HepG2 (cell line): ENCODE measurements around the gene MARCHF11. TPM values are rescaled to one million over a fixed set of nuclear protein-coding genes. Genes with fewer than 3 reads are reported as not detected.

Experiments used
- ATAC-seq: fragments of 200-7000 bp; cut with Tn5 transposase; 3 replicates; pipeline ENCODE4 v1.9.1; 2020; ENCODE audit warnings: mild to moderate bottlenecking, moderate library complexity
- BruUV-seq: library from RNA; stranded (reverse); fragments of 400-500 nt; replicated peaks from 2 replicates; lab custom pipeline; 2021; lab: Mats Ljungman, UMichigan
- CTCF ChIA-PET: fragments of 300-600 bp; formaldehyde crosslinking; extraction: SDS; loops from one replicate; lab custom pipeline; 2021; ENCODE audit warnings: low total read pairs, inconsistent platforms, low intra/inter-chr PET ratio; lab: Yijun Ruan, JAX
- POLR2A ChIA-PET: fragments of 350-600 bp; sonication (Branson Sonifier 250); formaldehyde crosslinking; loops from one replicate; lab custom pipeline; 2020; ENCODE audit warnings: antibody characterized with exemption, inconsistent platforms; lab: Yijun Ruan, JAX
- DNase-seq: peaks from one replicate; pipeline ENCODE4 v3.0.0-alpha.2; 2015; ENCODE audit warnings: low spot score
- FAIRE-seq: peaks from 3 replicates; lab custom pipeline; 2011; peaks lifted over from hg19 to GRCh38; lab: Jason Lieb, UNC
- H2AFZ ChIP-seq: one replicate; pipeline ENCODE4 v1.6.1; 2011; ENCODE audit warnings: low read length, inconsistent platforms
- H3K27ac ChIP-seq: fragments of 300-600 bp; 3 replicates; pipeline ENCODE4 v1.8.0; 2011; ENCODE audit warnings: mixed run types, mild to moderate bottlenecking, mixed read lengths, low read length, inconsistent platforms; ENCODE audit not compliant: insufficient read depth; ENCODE audit errors: extremely low read length
- H3K27me3 ChIP-seq, 2 experiments: fragments of 200-600 bp in 1 of 2; 2 replicates in 1 of 2; 3 replicates in 1 of 2; pipeline versions ENCODE4 v1.6.0 to v1.8.0; 2011; ENCODE audit warnings: low read length in 2 of 2, mild to moderate bottlenecking in 2 of 2, moderate library complexity in 2 of 2, inconsistent platforms in 1 of 2; ENCODE audit not compliant: insufficient read depth in 2 of 2, control insufficient read depth in 1 of 2
- H3K36me3 ChIP-seq, 2 experiments: fragments of 200-600 bp in 1 of 2; replicated peaks in 1 of 2; 2 replicates in 1 of 2; 3 replicates in 1 of 2; pipeline versions ENCODE4 v1.5.1 to v1.8.0; 2011; ENCODE audit warnings: low read length in 2 of 2, inconsistent platforms in 1 of 2; ENCODE audit not compliant: insufficient read depth in 2 of 2, control insufficient read depth in 1 of 2
- H3K4me1 ChIP-seq: 2 replicates; pipeline ENCODE4 v1.5.1; 2012; ENCODE audit warnings: low read length, inconsistent platforms; ENCODE audit not compliant: insufficient read depth
- H3K4me2 ChIP-seq: 2 replicates; pipeline ENCODE4 v1.6.0; 2011; ENCODE audit warnings: low read depth, low read length, inconsistent platforms
- H3K4me3 ChIP-seq, 3 experiments: fragments of 200-600 bp in 1 of 3; sonication (generic), shearing (Covaris generic) in 1 of 3; replicated peaks in 1 of 3; 2 replicates each; pipeline ENCODE4 v1.5.1; 2011 to 2016; ENCODE audit warnings: low read length in 3 of 3, inconsistent platforms in 2 of 3, low read depth in 2 of 3, mild to moderate bottlenecking in 2 of 3, control low read depth in 1 of 3, mixed read lengths in 1 of 3; ENCODE audit not compliant: insufficient read depth in 1 of 3
- H3K79me2 ChIP-seq: one replicate; pipeline ENCODE4 v1.6.1; 2011; ENCODE audit warnings: low read length, inconsistent platforms; ENCODE audit not compliant: insufficient read depth
- H3K9ac ChIP-seq: 2 replicates; pipeline ENCODE4 v1.6.0; 2011; ENCODE audit warnings: mild to moderate bottlenecking, low read depth, low read length, inconsistent platforms; ENCODE audit not compliant: insufficient read depth
- H3K9me3 ChIP-seq: 2 replicates; pipeline ENCODE4 v1.5.1; 2012; ENCODE audit warnings: mild to moderate bottlenecking, low read length
- H4K20me1 ChIP-seq: 2 replicates; pipeline ENCODE4 v1.6.0; 2011; ENCODE audit warnings: inconsistent platforms, mild to moderate bottlenecking, low read length, moderate library complexity; ENCODE audit not compliant: insufficient read depth
- ATF7 ChIP-seq, 2 experiments: fragments of 450-650 bp in 1 of 2; sonication (generic) in 1 of 2; formaldehyde crosslinking in 1 of 2; IDR thresholded peaks; 2 replicates each; pipeline versions ENCODE4 v1.4.0 to v1.6.1; 2016 to 2020; ENCODE audit warnings: antibody characterized with exemption in 1 of 2, mild to moderate bottlenecking in 1 of 2, missing genetic modification reagents in 1 of 2
- DMTF1 ChIP-seq: sonication (generic); formaldehyde crosslinking; IDR thresholded peaks from 2 replicates; pipeline ENCODE4 v1.4.0; 2020; ENCODE audit warnings: mild to moderate bottlenecking, missing genetic modification reagents
- NAIF1 ChIP-seq: sonication (generic); formaldehyde crosslinking; IDR thresholded peaks from 2 replicates; pipeline ENCODE4 v1.5.0; 2020; ENCODE audit warnings: mild to moderate bottlenecking, missing genetic modification reagents, borderline replicate concordance
- SALL2 ChIP-seq: sonication (generic); formaldehyde crosslinking; IDR thresholded peaks from 2 replicates; pipeline ENCODE4 v1.8.1; 2023; ENCODE audit warnings: mild to moderate bottlenecking, missing genetic modification reagents, inconsistent platforms
- ZNF335 ChIP-seq: sonication (generic); formaldehyde crosslinking; IDR thresholded peaks from 2 replicates; pipeline ENCODE4 v1.4.0; 2020; ENCODE audit warnings: missing genetic modification reagents
- ZNF430 ChIP-seq: sonication (generic); formaldehyde crosslinking; IDR thresholded peaks from 2 replicates; pipeline ENCODE4 v1.9.0; 2021; ENCODE audit warnings: mild to moderate bottlenecking, missing genetic modification reagents
- ZNF549 ChIP-seq: sonication (generic); formaldehyde crosslinking; IDR thresholded peaks from 2 replicates; pipeline ENCODE4 v1.5.0; 2020; ENCODE audit warnings: missing genetic modification reagents
- ZNF850 ChIP-seq: sonication (generic); formaldehyde crosslinking; conservative IDR thresholded peaks from 2 replicates; pipeline ENCODE4 v1.9.0; 2021; ENCODE audit warnings: mild to moderate bottlenecking, missing genetic modification reagents
- WGBS: methylation state at CpG from one replicate; pipeline ENCODE4 v1.1.6; 2017; ENCODE audit warnings: low lambda C conversion rate; 5-methylcytosine and 5-hydroxymethylcytosine counted together
- in situ Hi-C: cut with HindIII; loops from 2 replicates; pipeline ENCODE4 v1.10.0; 2017; ENCODE audit warnings: low pct_unique_long_range_greater_than_20kb; ENCODE audit not compliant: extremely low pct_ligation_motif_present
- intact Hi-C: fragments of 100-400 bp; cut with micrococcal nuclease; formaldehyde crosslinking; loops from one replicate; pipeline ENCODE4 v1.10.0; 2022; ENCODE audit not compliant: unreplicated experiment
- polyA plus RNA-seq, 8 experiments: library from polyadenylated mRNA; depleted of rRNA in 3 of 8; stranded (reverse) in 7 of 8; unstranded in 1 of 8; fragments of >200 nt; fragmentation: Illumina TruSeq in 4 of 8; extraction: Trizol in 4 of 8; gene quantifications; 2 replicates each; pipeline versions ENCODE4 v1.2.1 to v1.2.3, GENCODE V29; 2011 to 2016; ENCODE audit warnings: low read depth in 4 of 8, missing spikeins in 1 of 8, mixed read lengths in 1 of 8; ENCODE audit not compliant: insufficient read depth in 1 of 8
- total RNA-seq, 5 experiments: library from RNA; depleted of rRNA; stranded (reverse); fragments of >200 nt; fragmentation: Illumina TruSeq; extraction: Trizol; gene quantifications; 2 replicates each; pipeline ENCODE4 v1.2.3, GENCODE V29; 2016; ENCODE audit warnings: low read depth in 1 of 5
- TF ChIP-seq, protein P1 (sequence below): IDR thresholded peaks from 2 replicates; pipeline ENCODE4 v1.6.1; 2016; ENCODE audit warnings: low read depth
- TF ChIP-seq, protein P2 (sequence below): sonication (generic); formaldehyde crosslinking; IDR thresholded peaks from 2 replicates; pipeline ENCODE4 v1.4.0; 2020; ENCODE audit warnings: missing genetic modification reagents; ENCODE audit errors: not compliant biosample characterization

Gene MARCHF11
- total and polyA plus RNA-seq, 2 of the 13 experiments (the other 11 are each of a cell fraction or from before 2014, with no cell fraction given): not detected

- in situ Hi-C loops: no loop called here
- intact Hi-C loops: no loop called here
- CTCF ChIA-PET: no interaction called here
These were observed 142.3 kb downstream of the MARCHF11 start for GRCh38 chr5:16037121-16037845.

More at GRCh38 chr5:16037121-16037845, 142.3 kb downstream of the MARCHF11 start:
- TF ChIP-seq NAIF1: no peak
- no peak for TF ChIP-seq SALL2 (CRISPR knock-in tag)
- TF ChIP-seq, protein P1, sequence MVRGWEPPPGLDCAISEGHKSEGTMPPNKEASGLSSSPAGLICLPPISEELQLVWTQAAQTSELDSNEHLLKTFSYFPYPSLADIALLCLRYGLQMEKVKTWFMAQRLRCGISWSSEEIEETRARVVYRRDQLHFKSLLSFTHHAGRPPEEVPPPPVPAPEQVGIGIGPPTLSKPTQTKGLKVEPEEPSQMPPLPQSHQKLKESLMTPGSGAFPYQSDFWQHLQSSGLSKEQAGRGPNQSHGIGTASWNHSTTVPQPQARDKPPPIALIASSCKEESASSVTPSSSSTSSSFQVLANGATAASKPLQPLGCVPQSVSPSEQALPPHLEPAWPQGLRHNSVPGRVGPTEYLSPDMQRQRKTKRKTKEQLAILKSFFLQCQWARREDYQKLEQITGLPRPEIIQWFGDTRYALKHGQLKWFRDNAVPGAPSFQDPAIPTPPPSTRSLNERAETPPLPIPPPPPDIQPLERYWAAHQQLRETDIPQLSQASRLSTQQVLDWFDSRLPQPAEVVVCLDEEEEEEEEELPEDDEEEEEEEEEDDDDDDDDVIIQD (CRISPR knock-in tag): no peak
- TF ChIP-seq ATF7 (IDR thresholded peaks at IDR 0.05): no peak
- TF ChIP-seq ATF7 (CRISPR knock-in tag; IDR thresholded peaks at IDR 0.05): no peak
- no peak for TF ChIP-seq ZNF430 (CRISPR knock-in tag)
- TF ChIP-seq ZNF335 (CRISPR knock-in tag): no peak
- TF ChIP-seq ZNF549 (CRISPR knock-in tag): no peak
- TF ChIP-seq ZNF850 (CRISPR knock-in tag): no peak
- TF ChIP-seq, protein P2, sequence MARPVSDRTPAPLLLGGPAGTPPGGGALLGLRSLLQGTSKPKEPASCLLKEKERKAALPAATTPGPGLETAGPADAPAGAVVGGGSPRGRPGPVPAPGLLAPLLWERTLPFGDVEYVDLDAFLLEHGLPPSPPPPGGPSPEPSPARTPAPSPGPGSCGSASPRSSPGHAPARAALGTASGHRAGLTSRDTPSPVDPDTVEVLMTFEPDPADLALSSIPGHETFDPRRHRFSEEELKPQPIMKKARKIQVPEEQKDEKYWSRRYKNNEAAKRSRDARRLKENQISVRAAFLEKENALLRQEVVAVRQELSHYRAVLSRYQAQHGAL: no peak
- TF ChIP-seq DMTF1: no peak
- TF ChIP-seq, all 625 proteins: peak for 0
- FAIRE-seq: no peak
- no peak overlapping the region for H2AFZ ChIP-seq
- no peaks in the 10 kb centered on the region for H3K79me2 ChIP-seq
- H3K27me3 ChIP-seq: no peaks in the 10 kb centered on the region
- H3K36me3 ChIP-seq: no peaks in the 10 kb centered on the region
- H3K4me2 ChIP-seq: no peak overlapping the region
- BruUV-seq: no TSS peak
- ATAC-seq: no peak
- H3K9me3 ChIP-seq: no peaks in the 10 kb centered on the region; the same call in 1 of the 2 replicates
- no peaks in the 10 kb centered on the region for H3K4me1 ChIP-seq
- no peaks in the 10 kb centered on the region for H4K20me1 ChIP-seq
- H3K4me3 ChIP-seq: no peak overlapping the region
- 1% methylated on average over 8 of the region's 8 CpGs for WGBS
- POLR2A ChIA-PET: no interaction called here
- H3K27ac ChIP-seq: no peak overlapping the region
- no peak overlapping the region for H3K9ac ChIP-seq
- DNase-seq: no peak
